ENCODE measurements around the gene MCM7.

The MCM7 gene

DNA sequence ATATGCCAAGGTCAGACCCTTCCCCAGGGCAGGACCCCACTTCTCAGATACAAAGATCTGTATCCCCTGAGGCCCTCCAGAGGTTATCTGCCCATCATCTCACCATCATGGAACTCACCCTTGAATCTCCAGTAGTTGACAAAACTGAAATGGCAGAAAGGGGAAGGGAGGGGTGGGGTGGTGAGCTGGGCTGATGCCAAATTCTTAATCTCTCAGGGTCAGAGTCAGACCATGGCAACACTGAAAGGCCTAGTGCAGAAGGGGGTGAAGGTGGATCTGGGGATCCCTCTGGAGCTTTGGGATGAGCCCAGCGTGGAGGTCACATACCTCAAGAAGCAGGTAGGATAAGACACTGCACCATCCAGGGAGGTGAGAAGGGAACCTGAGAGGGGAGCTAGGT, 21.4 kb upstream of the MCM7 start:
- no peak for DNase-seq (ENCODE audit: low read depth, low spot score)

- peak; percentile 88 for DNase-seq (ENCODE audit: low read depth, low spot score)
Observed at GRCh38 chr7:100122067-100122466, 20.9 kb upstream of the MCM7 start.

GRCh38 chr7:100120733-100121036, 19.5 kb upstream of the MCM7 start:
- DNase-seq (ENCODE audit: low read depth, low spot score) = no peak

GRCh38 chr7:100119970-100120732, 19.0 kb upstream of the MCM7 start:
- DNase-seq (ENCODE audit: low read depth, low spot score) = peak; percentile 83

GRCh38 chr7:100119072-100119969, 18.1 kb upstream of the MCM7 start, which contains the start of the genes CNPY4 and TAF6:
Gene CNPY4 (plus strand): TSS chr7:100119634. CDS start chr7:100119745, 111 bp downstream.
Gene TAF6 (minus strand): TSS chr7:100119358. CDS start chr7:100114209, 5,149 bp downstream.
- DNase-seq (ENCODE audit: low read depth, low spot score) = peak; percentile 97

DNA sequence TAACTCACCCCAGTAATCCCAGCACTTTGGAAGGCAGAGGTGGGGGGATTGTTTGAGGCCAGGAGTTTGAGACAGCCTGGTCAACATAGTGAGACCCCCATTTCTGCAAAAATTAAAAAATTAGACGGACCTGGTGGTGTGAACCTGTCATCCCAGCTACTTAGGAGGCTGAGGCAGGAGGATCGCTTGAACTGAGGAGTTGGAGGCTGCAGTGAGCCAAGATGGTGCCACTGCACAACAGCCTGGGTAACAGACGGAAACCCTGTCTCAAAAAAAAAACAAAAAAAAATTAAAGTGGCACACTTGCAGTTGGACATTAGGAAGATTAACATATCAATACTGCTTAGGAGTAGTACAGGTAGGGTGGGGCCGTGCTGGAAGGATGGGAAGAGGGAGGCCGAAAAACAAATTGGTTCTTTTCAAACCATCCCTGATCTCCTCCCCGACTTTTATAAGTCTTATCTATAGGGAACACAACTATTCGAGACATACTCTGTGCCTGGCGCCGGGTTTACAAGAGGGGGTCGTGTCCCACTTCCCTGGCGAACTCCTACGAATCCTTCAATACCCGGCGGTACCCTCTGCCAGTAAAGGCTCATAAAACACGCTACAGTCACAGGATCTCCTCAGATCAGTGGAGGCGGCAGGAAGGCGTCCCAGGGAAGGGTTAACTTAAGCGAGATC, 17.3 kb upstream of the MCM7 start:
- DNase-seq (ENCODE audit: low read depth, low spot score) = no peak

DNA sequence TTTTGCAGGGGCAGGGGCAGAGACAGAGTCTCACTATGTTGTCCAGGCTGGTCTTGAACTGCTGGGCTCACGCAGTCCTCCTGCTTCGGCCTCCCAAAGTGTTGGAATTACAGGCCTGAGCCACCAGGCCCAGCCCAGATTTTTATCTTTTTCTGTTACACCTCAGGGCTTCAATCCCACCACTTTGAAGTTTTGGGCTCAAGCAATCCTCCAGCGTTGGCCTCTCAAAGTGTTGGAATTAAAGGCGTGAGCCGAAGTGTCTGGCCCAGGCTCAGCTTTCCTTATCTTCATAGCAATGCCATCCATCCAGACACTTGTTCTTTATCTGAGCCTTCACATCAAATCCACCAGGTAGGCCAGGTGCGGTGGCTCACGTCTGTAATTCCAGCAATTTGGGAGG, 13.8 kb upstream of the MCM7 start:
- peak; percentile 49 for DNase-seq (ENCODE audit: low read depth, low spot score)

DNA sequence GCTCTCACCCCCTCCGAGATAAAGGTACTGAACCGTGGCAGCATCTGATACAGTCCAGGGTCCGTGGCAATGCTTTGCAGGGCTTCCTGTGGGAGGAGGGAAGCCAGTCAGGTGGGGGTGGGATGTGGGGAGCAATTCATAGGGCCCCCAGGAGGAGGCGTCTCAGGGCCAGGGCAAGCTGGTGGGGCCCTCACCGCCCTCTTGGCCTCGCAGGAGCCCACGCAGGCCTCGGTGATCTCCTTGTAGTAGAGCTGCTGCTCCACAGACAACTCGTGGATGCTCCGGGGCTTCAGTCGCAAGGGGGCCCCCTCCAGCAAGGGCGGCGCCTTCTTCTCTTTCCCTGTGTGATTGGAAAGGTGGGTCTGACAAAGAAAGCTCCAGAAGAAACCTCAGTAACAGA, 10.7 kb upstream of the MCM7 start:
- DNase-seq (ENCODE audit: low read depth, low spot score) = no peak

DNA sequence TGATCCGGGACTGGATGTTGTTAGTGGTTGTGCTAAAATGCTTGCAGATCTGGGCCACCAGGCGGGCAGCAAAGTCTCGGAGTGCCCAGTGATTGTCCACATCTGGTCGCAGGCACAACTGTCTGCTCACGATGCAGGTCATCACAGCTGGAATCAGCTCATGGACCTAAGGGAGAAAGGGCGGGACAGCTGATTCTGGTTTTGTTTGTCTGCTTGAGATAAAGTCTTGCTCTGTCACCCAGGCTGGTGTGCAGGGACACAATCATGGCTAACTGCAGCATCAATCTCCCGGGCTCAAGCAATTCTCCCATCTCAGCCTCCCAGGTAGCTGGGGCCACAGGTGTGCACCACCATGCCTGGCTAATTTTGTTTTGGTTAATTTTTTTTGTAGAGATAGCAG, 10.0 kb upstream of the MCM7 start:
- DNase-seq (ENCODE audit: low read depth, low spot score) = no peak

- DNase-seq (ENCODE audit: low read depth, low spot score) = peak; percentile 36
Observed at GRCh38 chr7:100109521-100110163, 8.4 kb upstream of the MCM7 start.

GRCh38 chr7:100107890-100108289, 6.7 kb upstream of the MCM7 start:
- no peak for DNase-seq (ENCODE audit: low read depth, low spot score)

- no peak for DNase-seq (ENCODE audit: low read depth, low spot score)
Observed at GRCh38 chr7:100107125-100107737, 6.0 kb upstream of the MCM7 start.

GRCh38 chr7:100106633-100107032, 5.4 kb upstream of the MCM7 start:
- DNase-seq (ENCODE audit: low read depth, low spot score) = no peak

GRCh38 chr7:100105534-100105933, 4.3 kb upstream of the MCM7 start:
- DNase-seq (ENCODE audit: low read depth, low spot score) = no peak

DNA sequence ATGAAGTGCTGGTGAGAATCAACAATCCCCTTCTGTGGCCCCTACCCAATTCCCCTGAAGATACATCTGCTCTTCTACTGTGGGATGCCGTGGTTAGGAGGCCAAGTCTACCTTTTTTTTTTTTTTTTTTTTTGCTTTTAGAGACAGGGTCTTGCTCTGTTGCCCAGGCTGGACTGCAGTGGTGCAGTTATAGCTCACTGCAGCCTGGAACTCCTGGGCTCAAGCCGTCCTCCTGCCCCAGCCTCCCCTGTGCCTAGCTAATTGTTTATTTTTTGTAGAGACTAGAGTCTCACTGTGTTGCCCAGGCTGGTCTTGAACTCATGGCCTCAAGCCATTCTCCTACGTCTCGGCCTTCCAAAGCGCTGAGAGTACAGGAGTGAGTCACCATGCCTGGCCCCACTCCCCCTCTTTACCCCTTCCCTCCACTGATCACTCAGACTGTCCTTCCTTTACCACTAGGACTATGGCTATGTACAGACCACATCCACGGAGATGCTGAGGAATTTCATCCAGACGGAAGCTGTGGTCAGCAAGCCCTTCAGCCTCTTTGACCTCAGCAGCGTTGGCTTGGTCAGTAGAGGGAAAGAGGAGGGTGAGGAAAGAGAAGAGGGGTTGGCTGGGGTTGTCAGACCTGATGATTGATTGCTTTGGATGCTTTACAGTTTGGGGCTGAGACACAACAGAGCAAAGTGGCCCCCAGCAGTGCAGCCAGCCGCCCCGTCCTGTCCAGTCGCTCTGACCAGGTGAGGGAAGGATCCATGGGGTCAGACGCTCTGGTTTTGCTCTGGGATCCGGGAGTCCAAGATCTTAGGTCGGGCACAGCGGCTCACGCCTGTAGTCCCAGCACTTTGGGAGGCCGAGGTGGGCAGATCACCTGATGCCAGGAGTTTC, 2.0 kb upstream of the MCM7 start:
- peak; percentile 52 for DNase-seq (ENCODE audit: low read depth, low spot score)

DNA sequence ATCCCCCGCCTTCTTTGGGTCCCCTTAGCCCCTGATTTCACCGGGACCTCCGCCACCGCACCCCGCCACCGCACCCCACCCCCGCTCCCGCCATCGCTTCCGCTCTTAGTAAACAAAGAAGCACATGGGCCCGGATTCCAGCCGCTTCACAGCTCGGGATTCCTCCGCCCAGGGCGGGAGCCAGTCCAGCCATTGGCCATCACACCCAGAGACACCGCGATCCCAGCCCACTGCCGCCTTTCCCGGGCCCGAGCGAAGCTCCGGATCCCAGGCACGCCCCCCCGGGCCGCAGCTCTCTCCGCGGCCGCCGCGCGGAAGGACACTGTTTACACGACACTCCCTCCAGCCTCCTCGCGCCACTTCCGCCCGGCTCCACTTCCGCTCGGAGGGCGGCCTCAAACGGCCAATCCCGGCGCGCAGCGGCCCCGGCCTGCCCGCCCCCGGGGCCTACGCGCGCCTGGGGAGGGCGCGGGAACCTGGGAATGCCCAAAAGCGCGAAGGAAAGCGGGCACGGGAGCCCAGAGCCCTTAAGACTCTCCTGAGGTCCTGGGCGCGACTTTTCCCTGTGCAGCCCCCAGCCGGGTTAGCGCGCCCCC, 679 bp downstream of the MCM7 start:
- peak; percentile 95 for DNase-seq (ENCODE audit: low read depth, low spot score)

DNA sequence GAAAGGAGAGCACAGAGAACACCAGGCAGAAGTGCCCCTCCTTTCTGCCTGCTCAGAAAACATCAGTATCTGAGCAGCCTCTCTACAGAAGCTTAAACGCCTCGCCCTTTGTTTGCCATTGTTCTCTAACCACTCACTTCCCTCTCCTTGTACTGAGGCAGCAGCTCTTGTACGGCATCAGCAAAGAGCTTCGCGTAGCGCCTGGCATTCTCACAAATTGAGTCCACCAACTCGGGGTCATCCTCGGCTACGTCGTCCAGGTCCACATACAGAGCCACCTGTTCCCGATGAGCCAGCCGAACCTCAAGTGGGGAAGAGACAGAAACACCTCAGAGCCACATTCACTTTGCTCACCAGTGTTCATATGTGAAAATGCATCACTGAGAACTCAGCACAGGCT, 1.7 kb downstream of the MCM7 start:
- no peak for DNase-seq (ENCODE audit: low read depth, low spot score)

GRCh38 chr7:100098913-100099312, 2.3 kb downstream of the MCM7 start:
- DNase-seq (ENCODE audit: low read depth, low spot score) = no peak

GRCh38 chr7:100095704-100096103, 5.5 kb downstream of the MCM7 start:
- DNase-seq (ENCODE audit: low read depth, low spot score) = no peak

DNA sequence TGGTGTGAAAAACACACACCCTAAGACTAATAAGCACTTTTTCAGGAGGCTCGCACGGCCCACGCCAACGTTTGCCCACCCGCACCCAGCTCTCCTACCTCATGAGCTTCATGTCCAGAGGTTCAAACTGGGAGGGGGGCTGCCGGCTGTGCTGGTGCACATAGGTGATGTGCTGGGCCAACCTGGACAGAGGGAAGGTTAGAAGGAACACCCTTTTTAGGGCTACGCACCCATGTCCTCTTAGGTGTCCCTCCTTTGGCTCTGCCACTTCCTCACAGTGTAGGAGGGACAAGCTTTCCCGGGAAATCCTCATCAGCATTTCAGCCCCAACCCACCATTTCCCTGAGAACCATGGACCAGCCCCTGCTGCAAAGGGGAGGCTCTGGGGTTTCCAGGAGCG, 5.9 kb downstream of the MCM7 start:
- no peak for DNase-seq (ENCODE audit: low read depth, low spot score)

All from ELF-1 (cell line).